HAP-1 (cell line): ENCODE measurements around the gene VWDE.
"Not testable (repeated sequence)": the region's sequence is repeated elsewhere in the genome, so short reads cannot be mapped to it uniquely, and the experiment has no call there.

Source experiments
- DNase-seq, 2 experiments: peaks; one replicate each; pipeline ENCODE4 v3.0.0-alpha.2; 2016 to 2020; ENCODE audit warnings: low spot score in 2 of 2
- H3K27me3 ChIP-seq: fragments of 250-450 bp; sonication (Bioruptor Pico); 2 replicates; pipeline ENCODE4 v1.5.1; 2020; ENCODE audit warnings: low read depth, mild to moderate bottlenecking, moderate library complexity
- H3K36me3 ChIP-seq: fragments of 250-450 bp; sonication (Bioruptor Pico); replicated peaks from 2 replicates; pipeline ENCODE4 v1.5.1; 2020; ENCODE audit warnings: mild to moderate bottlenecking
- H3K4me1 ChIP-seq: fragments of 250-450 bp; sonication (Bioruptor Pico); 2 replicates; pipeline ENCODE4 v1.5.1; 2020; ENCODE audit warnings: mild to moderate bottlenecking
- H3K4me3 ChIP-seq: fragments of 250-450 bp; sonication (Bioruptor Pico); 2 replicates; pipeline ENCODE4 v1.5.1; 2020; ENCODE audit warnings: mild to moderate bottlenecking, moderate library complexity
- H3K9me3 ChIP-seq: fragments of 250-450 bp; sonication (Bioruptor Pico); 2 replicates; pipeline ENCODE4 v1.5.1; 2020; ENCODE audit warnings: mild to moderate bottlenecking, moderate library complexity
- in situ Hi-C: fragments of 300-500 bp; cut with MboI; formaldehyde crosslinking; loops from 3 replicates; pipeline ENCODE4 v1.14.3; 2020; ENCODE audit warnings: low sequenced_read_pairs, inconsistent platforms, mixed read lengths

VWDE gene

GRCh38 chr7:12403287-12404181 lies at the start of gene VWDE:
Gene VWDE (minus strand): TSS chr7:12403865. CDS start chr7:12403716, 149 bp downstream.
- peaks cover 8% of the 10 kb centered on the region for H3K4me1 ChIP-seq

GRCh38 chr7:12453136-12453535 lies 49.5 kb upstream of the VWDE start:
- H3K4me3 ChIP-seq, in situ Hi-C loops, H3K27me3 ChIP-seq, H3K4me1 ChIP-seq, H3K36me3 ChIP-seq, DNase-seq, H3K9me3 ChIP-seq: not testable (repeated sequence)

More at GRCh38 chr7:12403287-12404181, at the start of gene VWDE:
- Histone ChIP-seq H3K9me3 (peaks cover 4% of the 10 kb centered on the region), H3K36me3 (no peaks in the 10 kb centered on the region), H3K4me3 (peak within 1 kb of the TSS; percentile 62), H3K27me3 (no peaks in the 10 kb centered on the region)
- peak; percentile 84 to 89 for DNase-seq
- in situ Hi-C loops: no loop called here

DNA sequence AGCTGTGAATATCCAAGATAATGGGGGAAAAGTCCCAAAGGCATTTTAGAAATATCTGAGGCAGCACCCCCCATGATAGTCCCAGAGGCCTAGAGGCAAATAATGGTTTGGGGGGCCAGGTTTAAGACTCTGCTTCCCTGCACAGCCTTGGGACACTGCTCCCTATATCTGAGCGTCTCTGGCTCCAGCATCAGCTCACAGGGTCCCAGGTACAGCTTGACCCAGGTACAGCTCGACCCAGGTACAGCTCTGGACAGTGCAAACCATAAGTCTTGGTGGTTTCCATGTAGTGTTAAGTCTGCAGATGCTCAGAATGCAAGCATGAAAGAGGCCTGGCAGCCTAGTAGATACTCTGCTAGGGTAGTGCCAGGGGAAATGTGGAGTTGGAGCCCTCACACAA lies 47.0 kb upstream of the VWDE start:
- Histone ChIP-seq H3K36me3 (no peaks in the 10 kb centered on the region), H3K9me3 (no peaks in the 10 kb centered on the region), H3K4me1 (peaks cover 5% of the 10 kb centered on the region; the same call in 1 of the 2 replicates), H3K27me3 (no peaks in the 10 kb centered on the region), H3K4me3 (no peak overlapping the region)
- in situ Hi-C loops: no loop called here
- DNase-seq: no peak

- H3K4me3 ChIP-seq: no peak overlapping the region
- in situ Hi-C loops: no loop called here
- no peaks in the 10 kb centered on the region for H3K36me3 ChIP-seq
- H3K9me3 ChIP-seq: no peaks in the 10 kb centered on the region
- H3K27me3 ChIP-seq: no peaks in the 10 kb centered on the region
- no peak for DNase-seq
- H3K4me1 ChIP-seq: no peaks in the 10 kb centered on the region
These were observed 41.1 kb upstream of the VWDE start for GRCh38 chr7:12444785-12445184.

DNA sequence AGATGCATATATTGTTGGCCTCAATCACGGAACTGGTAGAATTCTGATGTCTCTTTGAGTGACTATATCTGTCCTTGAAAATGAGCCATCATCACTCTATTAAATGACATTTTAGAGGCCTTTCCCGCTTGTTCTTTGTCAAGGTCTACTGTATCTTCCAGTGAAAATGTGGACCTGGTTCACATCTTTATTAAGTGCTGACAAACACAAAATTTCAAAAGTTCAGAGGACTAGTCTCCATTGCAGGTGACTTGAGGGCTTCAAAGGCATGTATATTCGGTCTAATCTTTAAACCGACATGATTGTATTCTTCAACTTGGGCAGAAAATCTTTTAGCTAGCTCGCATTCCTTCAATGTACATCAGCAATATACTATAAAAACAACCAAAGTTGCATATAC lies 36.6 kb upstream of the VWDE start:
- Histone ChIP-seq H3K4me1 (peaks cover 3% of the 10 kb centered on the region; the same call in 1 of the 2 replicates), H3K36me3 (no peaks in the 10 kb centered on the region), H3K9me3 (no peaks in the 10 kb centered on the region), H3K4me3 (no peak overlapping the region), H3K27me3 (no peaks in the 10 kb centered on the region)
- no peak for DNase-seq
- in situ Hi-C loops: no loop called here

DNA sequence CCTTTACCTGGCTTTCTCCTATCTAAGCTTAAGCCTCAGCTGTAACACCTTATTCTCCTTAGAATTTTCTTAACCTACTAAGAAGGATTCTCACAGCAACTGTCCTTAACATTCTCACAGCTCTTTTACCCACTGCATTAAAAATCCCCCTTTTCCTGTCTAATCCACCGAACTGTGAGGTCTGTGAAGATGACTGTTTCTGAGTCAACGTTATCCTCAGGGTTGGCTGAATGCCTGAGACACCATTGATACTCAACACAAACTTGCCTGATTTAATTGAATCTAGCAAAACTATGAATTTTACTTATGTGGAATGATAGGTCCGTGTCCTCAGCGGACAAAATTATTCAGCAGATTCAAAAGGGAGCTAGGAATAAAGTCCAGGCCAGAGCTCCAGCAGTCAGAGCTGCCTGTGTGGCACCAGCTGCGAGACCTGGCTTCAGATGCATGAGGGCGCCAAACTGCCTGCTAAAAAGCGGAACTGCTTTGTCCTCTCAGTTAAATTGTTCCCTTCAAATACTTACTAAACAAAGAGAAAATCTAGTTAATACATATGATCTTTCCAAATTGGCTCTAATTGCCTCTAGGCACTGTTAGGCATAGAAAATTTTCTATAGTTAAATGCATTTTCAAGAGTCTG lies 33.4 kb upstream of the VWDE start:
- H3K4me1 ChIP-seq: peaks cover 3% of the 10 kb centered on the region; the same call in 1 of the 2 replicates
- H3K4me3 ChIP-seq: no peak overlapping the region
- H3K27me3 ChIP-seq: no peaks in the 10 kb centered on the region
- no peaks in the 10 kb centered on the region for H3K9me3 ChIP-seq
- no peaks in the 10 kb centered on the region for H3K36me3 ChIP-seq
- DNase-seq: peak; percentile 68 to 71
- in situ Hi-C loops: no loop called here

- H3K9me3 ChIP-seq: no peaks in the 10 kb centered on the region
- no peaks in the 10 kb centered on the region for H3K27me3 ChIP-seq
- peaks cover 3% of the 10 kb centered on the region; the same call in 1 of the 2 replicates for H3K4me1 ChIP-seq
- in situ Hi-C loops: no loop called here
- H3K4me3 ChIP-seq: no peak overlapping the region
- no peak for DNase-seq
- no peaks in the 10 kb centered on the region for H3K36me3 ChIP-seq
These were observed 32.5 kb upstream of the VWDE start for GRCh38 chr7:12436126-12436525.

GRCh38 chr7:12434012-12434642 lies 30.5 kb upstream of the VWDE start:
- H3K27me3 ChIP-seq: no peaks in the 10 kb centered on the region
- DNase-seq: peak in 1 of 2 experiments; percentile 18
- H3K4me1 ChIP-seq: peaks cover 3% of the 10 kb centered on the region; the same call in 1 of the 2 replicates
- no peak overlapping the region for H3K4me3 ChIP-seq
- no peaks in the 10 kb centered on the region for H3K36me3 ChIP-seq
- in situ Hi-C loops: no loop called here
- H3K9me3 ChIP-seq: no peaks in the 10 kb centered on the region

DNA sequence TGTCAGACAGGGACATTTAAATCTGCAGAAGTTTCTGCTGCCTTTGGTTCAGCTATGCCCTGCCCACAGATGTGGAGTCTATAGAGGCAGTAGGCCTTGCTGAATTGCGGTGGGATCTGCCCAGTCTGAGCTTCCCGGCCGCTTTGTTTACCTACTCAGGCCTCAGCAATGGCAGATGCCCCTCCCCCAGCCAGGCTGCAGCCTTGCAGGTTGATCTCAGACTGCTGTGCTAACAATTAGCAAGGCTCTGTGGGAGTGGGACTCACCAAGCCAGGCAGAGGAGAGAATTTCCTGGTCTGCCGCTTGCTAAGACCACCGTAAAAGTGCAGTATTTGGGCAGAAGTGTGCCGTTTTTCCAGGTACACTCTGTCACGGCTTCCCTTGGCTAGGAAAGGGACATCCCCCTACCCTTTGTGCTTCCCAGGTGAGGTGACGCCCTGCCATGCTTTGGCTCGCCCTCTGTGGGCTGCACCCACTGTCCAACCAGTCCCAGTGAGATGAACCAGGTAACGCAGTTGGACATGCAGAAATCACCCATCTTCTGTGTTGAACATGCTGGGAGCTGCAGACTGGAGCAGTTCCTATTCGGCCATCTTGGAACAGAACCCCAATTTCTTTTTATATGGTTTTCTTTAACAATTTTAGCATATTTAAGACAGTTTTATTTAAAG lies 28.4 kb upstream of the VWDE start:
- peak in 1 of 2 experiments; percentile 32 for DNase-seq
- Histone ChIP-seq H3K27me3 (no peaks in the 10 kb centered on the region), H3K4me1 (peaks cover 2% of the 10 kb centered on the region; the same call in 1 of the 2 replicates), H3K36me3 (no peaks in the 10 kb centered on the region), H3K4me3 (no peak overlapping the region), H3K9me3 (no peaks in the 10 kb centered on the region)
- in situ Hi-C loops: no loop called here

GRCh38 chr7:12425311-12425710 lies 21.6 kb upstream of the VWDE start:
- peaks cover 20% of the 10 kb centered on the region for H3K4me1 ChIP-seq
- no peaks in the 10 kb centered on the region for H3K36me3 ChIP-seq
- H3K27me3 ChIP-seq: no peaks in the 10 kb centered on the region
- no peak for DNase-seq
- H3K9me3 ChIP-seq: no peaks in the 10 kb centered on the region
- H3K4me3 ChIP-seq: no peak overlapping the region
- in situ Hi-C loops: no loop called here

GRCh38 chr7:12423997-12424745 lies 20.5 kb upstream of the VWDE start:
- Histone ChIP-seq H3K27me3 (no peaks in the 10 kb centered on the region), H3K4me3 (no peak overlapping the region), H3K4me1 (peaks cover 20% of the 10 kb centered on the region), H3K9me3 (no peaks in the 10 kb centered on the region), H3K36me3 (no peaks in the 10 kb centered on the region)
- in situ Hi-C loops: no loop called here
- peak; percentile 60 to 83 for DNase-seq

DNA sequence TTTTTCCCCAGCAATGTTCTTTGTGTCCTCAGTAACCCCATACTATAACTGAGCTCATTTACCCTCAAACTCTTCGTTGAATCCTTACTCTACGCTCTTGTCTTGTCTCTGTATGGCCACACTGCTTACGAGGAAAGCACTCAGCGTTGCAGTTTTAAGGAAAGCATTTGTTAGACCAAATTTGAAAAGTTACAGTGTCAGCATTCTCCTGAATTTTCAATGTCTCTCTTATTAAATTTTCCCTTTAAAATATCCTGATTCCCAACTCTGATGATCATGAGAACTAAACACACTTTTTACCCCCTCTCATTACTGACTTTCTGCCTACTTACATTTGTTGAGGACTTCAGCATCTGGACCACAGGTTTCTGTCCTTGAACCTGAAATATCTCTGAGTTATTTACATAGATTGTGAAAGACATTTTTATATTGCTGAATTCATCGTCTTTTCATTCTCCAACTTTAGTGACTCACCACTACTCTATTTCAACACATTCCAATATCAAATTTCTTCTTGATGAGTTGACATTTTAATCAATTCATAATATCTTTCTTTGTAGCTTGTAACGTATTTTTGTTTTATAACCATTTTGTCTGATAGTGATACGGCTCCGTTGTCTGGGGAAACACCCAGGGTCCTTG lies 19.8 kb upstream of the VWDE start:
- Histone ChIP-seq H3K4me1 (peaks cover 20% of the 10 kb centered on the region), H3K27me3 (no peaks in the 10 kb centered on the region), H3K9me3 (no peaks in the 10 kb centered on the region), H3K4me3 (no peak overlapping the region), H3K36me3 (no peaks in the 10 kb centered on the region)
- in situ Hi-C loops: no loop called here
- DNase-seq: peak in 1 of 2 experiments; percentile 22
